ENCODE results near the gene SPOCK1.

The SPOCK1 gene

DNA sequence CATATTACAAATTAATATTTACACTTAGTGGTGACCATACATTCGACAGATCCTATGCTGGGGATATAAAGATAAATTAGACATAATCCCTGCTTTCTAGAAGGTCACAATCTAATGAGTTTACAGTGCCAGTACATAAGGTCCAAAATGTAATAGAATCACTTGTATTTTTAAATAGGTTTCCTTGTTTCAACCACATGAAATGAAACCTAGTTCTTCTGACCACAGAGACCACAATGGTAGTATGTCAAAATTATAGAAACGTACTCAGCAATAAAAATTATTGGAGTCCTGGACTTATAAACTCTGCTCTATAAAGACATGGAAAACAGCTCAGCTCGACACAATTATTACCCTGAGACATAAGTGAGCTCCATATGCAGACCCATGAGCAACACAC, 444.3 kb downstream of the SPOCK1 start:
- no peak for DNase-seq

DNA sequence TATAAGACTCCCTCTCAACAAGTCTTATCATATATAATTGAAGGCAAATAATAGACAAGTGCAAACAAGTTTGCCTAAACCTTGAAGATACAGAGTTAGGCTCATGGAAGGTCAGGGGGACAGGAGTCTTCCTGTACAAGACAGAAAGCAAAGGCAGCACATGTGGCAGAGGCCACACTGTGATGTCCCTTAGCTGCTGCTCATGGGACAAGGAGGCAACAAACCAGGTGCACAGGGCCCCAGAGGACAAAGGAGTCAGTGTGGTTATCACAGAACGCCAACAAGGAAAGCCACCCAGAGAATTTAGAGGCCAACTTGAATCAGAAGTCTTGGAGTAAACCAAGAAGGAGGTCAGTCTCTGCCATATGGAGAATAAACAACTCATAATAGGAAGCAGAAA, 444.8 kb downstream of the SPOCK1 start:
- DNase-seq = no peak

GRCh38 chr5:137051161-137051560, 448.0 kb downstream of the SPOCK1 start:
- DNase-seq = no peak

GRCh38 chr5:137040641-137041340, 458.3 kb downstream of the SPOCK1 start:
- no peak for DNase-seq

- no peak for DNase-seq
Observed at GRCh38 chr5:137040024-137040423, 459.1 kb downstream of the SPOCK1 start.

GRCh38 chr5:137037848-137038247, 461.3 kb downstream of the SPOCK1 start:
- DNase-seq = no peak

DNA sequence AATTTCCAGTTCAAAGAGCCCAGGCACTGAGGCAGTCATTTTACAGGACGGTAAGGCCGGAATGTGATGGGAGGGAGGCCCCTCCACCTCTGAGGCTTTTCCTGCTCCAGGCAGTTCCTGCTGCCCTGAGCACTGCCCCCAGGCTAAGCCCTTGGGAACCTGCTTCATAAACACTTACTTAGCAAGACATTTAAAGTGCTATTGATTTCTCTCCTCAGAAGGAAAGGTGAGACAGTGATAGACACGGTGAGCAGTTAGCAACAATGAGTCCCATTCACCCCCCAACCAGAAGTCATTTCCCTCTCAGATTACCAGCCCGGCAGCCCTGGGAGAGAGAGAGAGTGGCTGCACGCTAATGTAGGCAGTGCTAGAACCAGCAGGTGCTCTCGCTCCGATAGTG, 462.5 kb downstream of the SPOCK1 start:
- no peak for DNase-seq

GRCh38 chr5:137035480-137035878, 463.6 kb downstream of the SPOCK1 start:
- DNase-seq = no peak

DNA sequence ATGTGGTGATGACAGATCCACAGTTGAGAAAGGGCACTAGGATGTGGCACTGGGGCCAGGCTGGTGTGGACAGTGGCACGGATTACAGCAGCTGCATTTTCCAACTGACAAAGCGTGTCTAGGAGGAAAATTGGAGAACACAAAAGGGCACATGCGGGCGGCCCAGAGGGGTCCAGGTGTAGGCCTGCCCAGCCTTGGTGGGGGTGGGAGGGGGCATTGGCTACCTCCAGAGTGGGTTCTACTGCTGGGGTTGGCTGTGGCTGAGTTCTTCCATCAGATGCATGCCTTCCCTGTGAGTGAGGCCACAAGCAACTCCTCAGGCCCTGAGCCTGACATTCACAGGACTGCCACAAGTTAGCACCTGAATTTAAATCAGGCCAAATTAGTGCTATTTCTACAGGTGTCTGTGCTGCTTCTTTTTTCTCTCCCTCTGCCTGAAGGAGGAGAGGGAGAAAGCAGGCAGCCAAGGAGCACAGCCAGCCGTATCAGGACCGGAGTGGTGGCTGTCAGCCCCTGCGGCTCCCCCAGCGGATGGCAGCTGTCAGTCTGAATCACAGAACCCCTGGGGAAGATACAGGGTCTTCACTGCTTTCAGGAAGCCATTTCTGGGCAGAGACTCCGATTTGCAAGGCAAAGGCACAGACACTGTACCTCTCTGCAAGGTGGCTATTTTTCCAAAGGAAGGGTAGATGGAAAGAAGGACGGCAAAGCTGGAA, 464.2 kb downstream of the SPOCK1 start:
- DNase-seq = no peak

DNA sequence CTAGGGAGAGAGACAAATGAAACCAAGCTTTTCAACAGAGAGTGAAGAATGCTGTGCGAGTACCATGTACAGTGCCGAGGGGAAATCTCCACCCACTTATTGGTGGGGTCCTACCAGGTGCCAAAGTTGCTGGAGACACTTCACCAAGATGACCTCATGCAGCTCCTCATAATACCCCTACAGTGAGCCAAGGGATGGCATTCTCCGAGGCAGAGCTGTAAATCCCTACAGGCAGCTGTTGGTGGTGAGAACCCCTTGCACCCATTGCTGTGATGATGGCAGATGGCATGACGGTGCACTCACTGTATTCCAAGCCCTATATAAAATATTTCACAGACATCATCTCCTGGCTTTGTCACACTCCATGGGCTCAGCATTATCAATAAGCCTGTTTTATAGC, 464.9 kb downstream of the SPOCK1 start:
- no peak for DNase-seq

DNA sequence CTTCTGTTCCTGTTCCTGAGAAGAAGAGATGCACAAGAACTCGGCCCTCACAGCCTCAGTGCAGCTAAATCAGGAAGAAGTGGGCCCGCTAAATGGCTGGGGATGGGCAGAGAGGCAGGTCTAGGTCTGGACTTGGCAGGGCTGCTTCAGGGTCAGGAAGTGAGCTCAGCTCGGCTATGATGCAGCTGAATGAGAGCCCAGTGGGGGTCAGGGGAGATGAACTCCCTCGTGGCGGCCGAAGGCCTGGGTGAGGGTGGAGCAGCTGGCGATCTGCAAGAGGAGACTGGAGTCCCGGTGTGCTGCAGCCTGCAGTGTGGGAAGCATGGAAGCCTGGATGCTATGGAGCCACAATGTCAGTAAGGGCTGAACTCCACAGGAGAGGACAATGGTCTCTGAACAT, 466.2 kb downstream of the SPOCK1 start:
- DNase-seq = no peak

GRCh38 chr5:137027758-137028157, 471.4 kb downstream of the SPOCK1 start:
- DNase-seq = no peak

DNA sequence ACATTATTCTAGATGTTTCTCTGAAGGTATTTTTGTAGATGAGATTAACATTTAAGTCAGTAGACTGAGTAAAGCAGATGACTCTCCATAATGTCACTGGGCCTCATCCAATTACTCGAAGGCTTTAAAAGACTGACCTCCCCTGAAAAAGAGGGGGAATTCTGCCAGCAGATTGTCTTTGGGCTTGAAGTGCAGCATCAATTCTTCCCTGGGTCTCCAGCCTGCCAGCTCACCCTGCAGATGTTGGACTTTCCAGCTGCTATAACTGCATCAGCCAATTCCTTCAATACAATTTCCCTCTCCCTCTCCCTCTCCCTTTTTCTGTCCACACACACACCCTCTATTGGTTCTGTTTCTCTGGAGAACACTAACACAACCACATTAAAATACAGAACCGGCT, 472.8 kb downstream of the SPOCK1 start:
- DNase-seq = no peak

DNA sequence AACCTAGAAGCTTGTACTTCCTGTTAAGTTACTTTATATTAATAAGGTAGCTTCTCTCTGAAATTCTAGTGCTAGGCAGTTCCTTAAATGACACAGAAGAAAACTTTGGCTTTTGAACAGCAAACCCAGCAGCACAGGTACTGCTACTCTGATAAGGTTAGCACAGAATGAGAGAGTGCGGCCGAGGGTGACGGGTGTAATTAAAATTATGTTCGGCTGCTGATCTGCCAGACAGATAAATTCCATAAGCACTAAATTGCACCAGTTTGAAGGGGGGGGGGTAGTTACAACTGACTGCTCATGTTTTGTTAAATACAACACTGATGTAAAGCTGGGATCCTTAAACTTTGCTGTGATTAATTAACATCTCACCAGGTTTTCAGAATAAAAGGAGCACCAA, 475.1 kb downstream of the SPOCK1 start:
- no peak for DNase-seq

GRCh38 chr5:137023371-137023770, 475.8 kb downstream of the SPOCK1 start:
- DNase-seq = no peak

DNA sequence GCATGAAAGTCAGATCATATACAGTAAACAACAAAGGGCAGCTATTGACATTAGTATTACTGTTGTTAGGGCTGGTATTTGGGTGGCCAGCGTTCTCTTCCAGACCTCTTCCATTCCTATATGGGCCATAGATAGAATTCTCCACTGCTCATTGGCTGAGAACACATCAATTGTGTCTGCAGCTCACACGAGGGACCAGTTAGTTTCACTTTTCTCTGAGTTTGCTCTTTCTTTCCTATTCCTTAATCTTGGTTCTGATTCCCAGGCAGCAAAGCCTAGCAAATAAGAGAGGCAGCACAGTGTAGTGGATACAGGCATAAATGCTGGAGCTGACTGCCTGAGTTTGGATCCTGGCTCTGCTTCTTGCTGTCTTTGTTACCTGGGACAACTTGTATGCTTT, 476.4 kb downstream of the SPOCK1 start:
- no peak for DNase-seq

- DNase-seq = no peak
Observed at GRCh38 chr5:137022043-137022442, 477.1 kb downstream of the SPOCK1 start.

DNA sequence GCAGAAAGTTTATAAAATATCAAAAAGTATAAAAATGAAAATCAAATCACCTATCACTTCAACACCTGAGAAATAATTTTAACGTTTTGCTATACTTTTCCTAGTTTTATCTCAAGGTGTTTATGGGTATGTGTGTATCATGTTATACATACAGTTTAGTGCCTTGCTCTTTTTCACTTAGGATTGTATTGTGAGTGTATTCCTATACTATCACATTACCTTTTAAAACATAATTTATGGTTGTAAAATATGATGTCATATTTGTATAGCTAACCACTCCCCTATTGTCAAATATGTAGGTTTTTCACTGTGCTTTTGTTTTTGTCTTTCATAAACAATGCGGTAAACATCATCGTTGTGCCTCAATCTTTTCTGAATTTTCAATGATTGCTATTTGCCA, 479.9 kb downstream of the SPOCK1 start:
- no peak for DNase-seq

DNA sequence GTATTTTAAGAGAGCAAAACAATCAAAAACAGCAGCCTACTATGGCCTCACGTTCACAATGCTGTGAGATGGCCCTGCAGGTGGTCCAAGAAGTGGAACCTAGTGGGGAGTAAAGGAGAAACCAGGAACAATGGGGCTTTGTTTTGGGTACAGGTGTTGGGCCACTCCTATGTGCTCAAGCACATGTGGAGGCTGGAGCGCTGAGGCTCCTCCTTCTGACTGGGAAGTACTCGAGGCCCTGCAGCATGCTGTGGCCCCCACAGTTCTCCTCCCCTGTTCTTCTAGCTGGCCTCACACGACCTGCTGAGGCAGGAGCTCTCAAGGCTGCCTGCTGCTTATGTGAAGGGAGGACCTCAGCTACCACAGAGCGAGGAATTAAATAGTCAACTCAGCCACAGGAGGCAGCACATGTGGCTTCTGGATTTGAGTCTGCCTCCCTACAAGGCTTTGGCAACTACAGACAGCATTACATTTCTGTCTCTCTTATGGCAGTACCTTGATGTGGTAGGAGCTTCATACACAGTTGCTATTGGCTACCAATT, 482.3 kb downstream of the SPOCK1 start:
- DNase-seq = no peak

DNA sequence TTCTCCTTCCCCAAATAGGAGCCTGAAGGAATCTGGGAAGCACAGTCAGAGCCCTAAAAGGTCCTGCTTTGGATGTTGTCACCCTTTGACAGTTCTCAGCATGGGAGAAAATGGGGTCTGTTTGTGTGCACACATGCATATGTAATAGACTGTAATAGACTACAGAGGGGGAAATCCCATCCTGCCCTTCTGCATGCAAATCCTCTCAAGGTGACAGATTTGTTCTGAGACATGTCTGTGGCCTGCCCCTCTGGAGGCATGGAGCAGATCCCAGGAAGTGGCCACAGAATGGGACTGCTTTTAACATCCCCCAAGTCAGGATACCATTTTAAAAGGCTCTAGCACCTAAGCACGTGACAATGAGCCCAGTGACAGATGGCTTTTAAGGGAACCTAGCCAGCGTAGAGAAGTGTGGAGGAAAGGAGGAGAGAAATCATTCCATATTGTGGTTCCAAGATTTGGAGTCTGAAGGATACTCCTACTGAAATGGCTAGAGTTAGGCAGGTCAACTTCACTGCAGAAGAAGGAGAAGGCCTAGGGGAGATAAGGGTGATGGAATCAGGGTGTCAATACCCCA, 483.5 kb downstream of the SPOCK1 start:
- DNase-seq = no peak

DNA sequence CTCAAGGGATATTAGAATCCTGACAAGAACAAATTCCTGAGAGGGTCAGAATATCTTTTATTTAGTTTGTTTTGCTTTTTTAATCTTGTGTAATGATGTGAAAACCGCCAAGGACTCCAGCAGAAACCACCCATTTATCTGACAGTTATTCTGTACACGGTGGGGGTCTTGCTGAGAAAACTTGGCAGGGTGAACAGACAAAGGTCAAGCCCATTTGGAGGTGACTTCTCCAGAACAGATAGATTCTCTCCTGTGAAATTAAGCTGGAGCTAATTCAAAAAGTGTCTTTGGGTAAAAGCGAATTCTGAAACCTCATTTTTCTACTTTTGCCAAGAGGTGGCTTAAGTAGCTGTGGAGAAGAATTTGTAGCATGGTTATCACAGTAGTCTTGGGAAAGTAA, 484.4 kb downstream of the SPOCK1 start:
- DNase-seq = no peak

GRCh38 chr5:137010226-137010625, 488.9 kb downstream of the SPOCK1 start:
- no peak for DNase-seq

GRCh38 chr5:137004279-137004678, 494.8 kb downstream of the SPOCK1 start:
- DNase-seq = no peak

- DNase-seq = no peak
Observed at GRCh38 chr5:137001026-137001569, 498.0 kb downstream of the SPOCK1 start.

Measured in NCI-H1930 (cell line).